Pancreas (tissue), 10 donors: Measurements from ENCODE around the gene PCCA. TPM values are rescaled to one million over a fixed set of nuclear protein-coding genes. Genes with fewer than 3 reads are reported as not detected.

Experiments used
- ATAC-seq, 4 donors: fragments of 200-7000 bp; cut with Tn5 transposase; one replicate each; pipeline versions ENCODE4 v1.8.0 to v1.9.1; 2020; ENCODE audit warnings: mild to moderate bottlenecking in 4 of 4, moderate library complexity in 4 of 4
- DNase-seq, 6 donors: peaks; one replicate each; pipeline ENCODE4 v3.0.0-alpha.2; 2020
- FAIRE-seq: peaks from 2 replicates; lab custom pipeline; 2012; peaks lifted over from hg19 to GRCh38; lab: Jason Lieb, UNC
- H3K27ac ChIP-seq, 4 donors: fragments of 200-600 bp; sonication (generic); 1 replicate in 3 of 4; 2 replicates in 1 of 4; pipeline versions ENCODE4 v1.5.0 to v1.8.0; 2020
- H3K27me3 ChIP-seq, 4 donors: fragments of 200-600 bp; one replicate each; pipeline ENCODE4 v1.8.0; 2021
- H3K36me3 ChIP-seq, 3 donors: fragments of 200-600 bp; sonication (generic) in 1 of 3; one replicate each; pipeline versions ENCODE4 v1.5.0 to v1.8.0; 2020 to 2021
- H3K4me1 ChIP-seq, 3 donors: fragments of 200-600 bp; one replicate each; pipeline ENCODE4 v1.8.0; 2021
- H3K4me3 ChIP-seq, 4 donors: fragments of 200-600 bp; sonication (generic) in 2 of 4; one replicate each; pipeline versions ENCODE4 v1.5.0 to v1.8.0; 2020 to 2021
- H3K9me3 ChIP-seq, 4 donors: fragments of 200-600 bp; one replicate each; pipeline ENCODE4 v1.8.0; 2021
- CTCF ChIP-seq, 4 donors: fragments of 200-600 bp; sonication (generic) in 3 of 4; IDR thresholded peaks; one replicate each; pipeline versions ENCODE4 v1.5.0 to v1.8.0; 2021; ENCODE audit warnings: antibody characterized with exemption in 4 of 4
- WGBS, 2 donors: extraction: QIAGEN DNeasy Blood & Tissue Kit; methylation state at CpG; one replicate each; pipeline ENCODE4 v1.1.7; 2013; 5-methylcytosine and 5-hydroxymethylcytosine counted together
- intact Hi-C, 3 donors: fragments of 100-400 bp; cut with DNase I; formaldehyde crosslinking; loops; one replicate each; pipeline versions ENCODE4 v1.11.1 to v1.14.2; 2022
- polyA plus RNA-seq, 2 donors: library from polyadenylated mRNA; stranded (reverse); fragments of 200-250 nt; gene quantifications; one replicate each; pipeline ENCODE4 v1.2.3, GENCODE V29; 2013
- total RNA-seq, 6 donors: library from RNA; stranded (reverse); fragmentation: NEBNext Ultra II Directional in 4 of 6; extraction: Animal tissue kit (Norgen Biotek cat#: 25700) in 4 of 6; gene quantifications; one replicate each; pipeline versions ENCODE4 v1.2.1 to v1.2.4, GENCODE V29; 2021 to 2023
- donor health status: healthy with polysubstance abuse.
- donor health status: DM: no; HTN: no; CAD: no; lungs with moderate emphysema.
- donor health status: DM: no; HTN: no; CAD: no.
- donor health status: control.
- donor health status: control.
- donor health status: Bipolar disorder and iron deficiency.
- donor health status: DM: yes; HTN: yes; CAD: no.
- donor health status: DM: no; HTN: no; CAD: no.
- donor health status: DM: no; HTN: no; CAD: no.
- donor health status: DM: yes; HTN: yes; CAD: no.

Gene PCCA
- total and polyA plus RNA-seq, 8 donors = 14.2 to 32.1 (median 24.1) TPM

- peak in 3 of 4 donors; percentile 46 to 70 (median 52) for ATAC-seq
- FAIRE-seq = no peak
- H3K36me3 ChIP-seq = no peaks in the 10 kb centered on the region
- intact Hi-C loops = no loop called here
- no peaks in the 10 kb centered on the region for H3K9me3 ChIP-seq
- WGBS, 2 donors = 10 to 13% methylated on average over 4 of the region's 4 CpGs
- peaks cover 10 to 17% (median 17%) of the 10 kb centered on the region in 3 donors for H3K4me1 ChIP-seq
- peak overlapping the region in 2 of 4 donors; percentile 4 to 34 for H3K27ac ChIP-seq
- H3K27me3 ChIP-seq = no peaks in the 10 kb centered on the region
- no peak for DNase-seq
- no peak overlapping the region for H3K4me3 ChIP-seq
- no peak for TF ChIP-seq CTCF (IDR thresholded peaks at IDR 0.05)
Measured at GRCh38 chr13:100440751-100441425, 352.0 kb downstream of the PCCA start.

DNA sequence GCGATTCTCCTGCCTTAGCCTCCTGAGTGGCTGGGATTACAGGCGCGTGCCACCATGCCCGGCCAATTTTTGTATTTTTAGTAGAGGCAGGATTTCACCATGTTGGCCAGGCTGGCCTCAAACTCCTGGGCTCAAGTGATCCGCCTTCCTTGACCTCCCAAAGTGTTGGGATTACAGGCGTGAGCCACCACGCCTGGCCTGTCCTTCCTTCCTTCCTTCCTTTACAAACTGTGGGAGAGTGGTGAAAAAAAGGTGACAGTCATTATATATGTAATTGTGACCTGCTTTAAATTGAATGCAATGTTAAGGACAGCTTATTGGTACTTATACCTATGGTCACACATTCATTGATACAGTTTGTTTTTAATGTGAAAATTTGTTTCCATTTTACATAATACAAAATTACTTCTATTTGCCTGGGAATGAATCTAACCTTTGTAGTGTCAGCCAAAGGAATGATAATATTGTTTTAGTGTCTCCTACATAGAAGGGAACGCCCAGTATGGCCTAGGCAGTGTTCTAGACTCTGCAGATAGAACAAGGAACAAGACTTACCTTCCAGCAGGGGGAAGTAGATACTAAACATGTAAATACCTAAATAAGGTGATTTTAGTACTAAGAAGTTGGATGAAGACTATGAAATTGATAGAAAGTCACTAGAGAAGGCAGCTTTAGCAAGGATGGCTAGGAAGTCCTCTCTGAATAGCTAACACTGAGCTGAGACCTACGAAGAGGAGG, 353.4 kb downstream of the PCCA start:
- FAIRE-seq (no peak), DNase-seq (no peak), ATAC-seq (no peak)
- H3K36me3 ChIP-seq = no peaks in the 10 kb centered on the region
- intact Hi-C loops = no loop called here
- WGBS, 2 donors = 97 to 98% methylated on average over 9 of the region's 9 CpGs
- TF ChIP-seq CTCF (IDR thresholded peaks at IDR 0.05) = no peak
- no peak overlapping the region for H3K4me3 ChIP-seq
- peaks cover 10 to 17% (median 17%) of the 10 kb centered on the region in 3 donors for H3K4me1 ChIP-seq
- H3K27ac ChIP-seq = no peak overlapping the region
- H3K27me3 ChIP-seq = no peaks in the 10 kb centered on the region
- no peaks in the 10 kb centered on the region for H3K9me3 ChIP-seq

DNA sequence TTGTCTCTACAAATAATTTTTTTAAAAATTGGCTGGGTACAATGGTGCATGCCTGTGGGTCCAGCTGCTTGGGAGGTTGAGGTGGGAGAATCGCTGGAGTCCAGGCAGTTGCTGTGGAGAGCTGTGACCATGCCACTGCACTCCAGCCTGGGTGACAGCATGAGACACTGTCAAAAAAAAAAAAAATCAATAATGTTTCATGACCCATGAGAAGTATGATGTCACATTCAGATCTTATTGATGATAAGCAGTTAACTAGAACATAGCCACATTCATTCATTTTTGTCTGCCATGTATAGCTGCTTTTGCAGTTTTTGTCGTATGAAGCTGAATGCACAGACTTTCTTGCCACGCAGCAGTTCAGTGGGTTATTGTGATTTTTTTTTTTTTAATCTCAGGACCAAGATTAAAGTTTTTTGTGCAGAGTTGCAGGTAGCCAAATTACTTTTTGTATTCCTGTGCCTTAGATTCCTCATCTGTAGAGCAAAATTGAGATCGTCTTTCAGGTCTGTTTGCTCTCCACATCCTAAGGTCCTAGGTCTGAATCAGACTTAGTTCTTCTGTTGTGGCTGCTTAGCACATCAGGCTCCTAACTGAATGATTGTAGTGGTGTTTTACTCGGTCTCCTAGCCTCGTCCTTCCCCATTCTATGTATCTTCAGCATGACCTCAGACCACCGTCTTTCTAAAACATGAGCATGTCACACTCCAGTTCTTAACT, 354.5 kb downstream of the PCCA start:
- intact Hi-C loops = no loop called here

GRCh38 chr13:100443998-100444328, 355.1 kb downstream of the PCCA start:
- intact Hi-C loops = no loop called here
- Histone ChIP-seq H3K4me1 (peaks cover 10 to 17% (median 17%) of the 10 kb centered on the region in 3 donors), H3K4me3 (no peak overlapping the region), H3K27ac (no peak overlapping the region), H3K27me3 (no peaks in the 10 kb centered on the region), H3K9me3 (no peaks in the 10 kb centered on the region), H3K36me3 (no peaks in the 10 kb centered on the region)
- TF ChIP-seq CTCF (IDR thresholded peaks at IDR 0.05) = no peak
- 88 to 95% methylated on average over 4 of the region's 4 CpGs for WGBS, 2 donors
- no peak for ATAC-seq
- FAIRE-seq = no peak
- DNase-seq = no peak

More for the DNA sequence above, 354.5 kb downstream of the PCCA start:
- Histone ChIP-seq H3K4me3 (no peak overlapping the region), H3K27ac (no peak overlapping the region), H3K27me3 (no peaks in the 10 kb centered on the region), H3K4me1 (peaks cover 10 to 17% (median 17%) of the 10 kb centered on the region in 3 donors), H3K36me3 (no peaks in the 10 kb centered on the region), H3K9me3 (no peaks in the 10 kb centered on the region)
- DNase-seq (no peak), FAIRE-seq (no peak), ATAC-seq (peak in 3 of 4 donors; percentile 40 to 51 (median 45))
- 85 to 89% methylated on average over 7 of the region's 7 CpGs for WGBS, 2 donors
- no peak for TF ChIP-seq CTCF (IDR thresholded peaks at IDR 0.05)
